HUES48 (cell line): Measurements from ENCODE around the gene TXLNA.

Experiments
- H3K27ac ChIP-seq: one replicate; pipeline ENCODE4 v1.7.0; 2013; ENCODE audit warnings: low read depth, low read length, inconsistent platforms
- H3K27me3 ChIP-seq: 2 replicates; pipeline ENCODE4 v1.6.1; 2013; ENCODE audit warnings: mild to moderate bottlenecking, low read length; ENCODE audit not compliant: control insufficient read depth, insufficient read depth
- H3K36me3 ChIP-seq: 2 replicates; pipeline ENCODE4 v1.6.1; 2013; ENCODE audit warnings: low read length; ENCODE audit not compliant: control insufficient read depth, insufficient read depth
- H3K4me1 ChIP-seq: 2 replicates; pipeline ENCODE4 v1.6.1; 2013; ENCODE audit warnings: mild to moderate bottlenecking, low read length; ENCODE audit not compliant: control insufficient read depth, insufficient read depth
- H3K4me3 ChIP-seq: 2 replicates; pipeline ENCODE4 v1.5.1; 2013; ENCODE audit warnings: mild to moderate bottlenecking, low read depth, low read length
- H3K9ac ChIP-seq: 2 replicates; pipeline ENCODE4 v1.6.1; 2013; ENCODE audit warnings: mild to moderate bottlenecking, low read depth, low read length, moderate library complexity
- H3K9me3 ChIP-seq: 2 replicates; pipeline ENCODE4 v1.6.1; 2013; ENCODE audit warnings: low read length; ENCODE audit not compliant: control insufficient read depth, insufficient read depth

TXLNA gene

DNA sequence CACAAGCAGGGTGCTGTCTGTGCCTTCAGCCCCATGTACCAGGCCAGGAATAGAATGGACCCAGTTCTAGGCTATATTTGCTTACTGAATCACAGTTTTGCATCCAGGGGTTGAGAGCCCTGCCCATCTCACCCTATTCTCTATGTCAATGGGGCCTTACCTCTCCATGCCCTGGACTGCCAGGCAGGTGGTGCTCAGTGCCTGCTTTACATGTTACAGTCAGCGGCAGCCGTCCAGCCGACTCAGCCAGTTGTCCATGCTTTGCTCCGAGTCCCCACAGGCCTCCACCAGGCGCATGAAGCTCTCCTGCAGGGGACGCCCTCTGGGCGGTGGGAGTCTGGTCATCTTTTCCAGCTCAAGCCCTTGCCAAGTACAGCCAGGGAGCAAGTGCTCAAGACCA is 55.3 kb downstream of the TXLNA start:
- Histone ChIP-seq H3K4me3 (no peak overlapping the region), H3K27me3 (no peaks in the 10 kb centered on the region), H3K9me3 (no peaks in the 10 kb centered on the region), H3K9ac (no peak overlapping the region), H3K4me1 (peaks cover 8% of the 10 kb centered on the region), H3K36me3 (peaks cover 41% of the 10 kb centered on the region), H3K27ac (no peak overlapping the region)

DNA sequence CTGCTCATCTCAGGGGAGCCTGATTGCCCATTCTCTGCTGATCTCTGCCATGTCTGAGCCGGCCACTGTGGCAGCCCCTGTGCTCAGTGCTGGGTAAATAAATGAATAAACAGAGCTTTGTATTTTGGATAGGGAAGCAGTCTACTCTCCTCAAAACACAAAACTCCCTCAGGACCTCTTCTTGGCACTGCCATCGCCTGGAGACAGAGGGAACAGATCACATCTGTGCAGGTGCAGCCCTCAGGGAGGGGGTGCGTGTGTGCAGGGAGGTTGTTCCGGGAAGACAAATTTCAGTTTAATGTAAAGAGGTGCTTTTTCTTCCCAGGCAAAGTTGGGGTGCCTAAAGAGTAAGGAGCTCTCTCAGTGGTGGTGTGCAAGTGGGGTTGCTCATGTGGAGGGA is 59.9 kb downstream of the TXLNA start:
- Histone ChIP-seq H3K9ac (peak overlapping the region; percentile 80), H3K27me3 (no peaks in the 10 kb centered on the region), H3K36me3 (peaks cover 7% of the 10 kb centered on the region), H3K27ac (peak overlapping the region; percentile 89), H3K4me3 (peak overlapping the region; percentile 86), H3K4me1 (peaks cover 10% of the 10 kb centered on the region), H3K9me3 (no peaks in the 10 kb centered on the region)

DNA sequence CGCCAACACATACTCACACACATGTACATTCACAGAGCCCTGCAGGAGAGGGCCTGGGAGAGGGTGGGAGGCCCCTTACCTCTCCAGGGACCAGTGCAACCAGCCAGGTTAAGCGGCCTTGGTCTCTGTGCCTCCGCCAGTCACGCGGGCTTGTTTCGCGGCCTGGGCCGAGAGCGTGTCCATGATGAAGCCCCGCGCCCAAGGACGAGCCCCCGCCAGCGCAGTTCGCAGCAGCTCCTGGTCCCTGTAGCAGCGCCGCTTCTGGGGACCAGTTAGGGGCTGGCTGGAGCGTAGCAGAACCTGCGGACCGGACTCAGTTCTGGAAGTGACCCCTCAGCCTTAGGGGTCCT is 60.3 kb downstream of the TXLNA start:
- Histone ChIP-seq H3K27ac (peak overlapping the region; percentile 89), H3K4me1 (peaks cover 10% of the 10 kb centered on the region), H3K9me3 (no peaks in the 10 kb centered on the region), H3K4me3 (peak overlapping the region; percentile 86), H3K36me3 (peaks cover 2% of the 10 kb centered on the region), H3K9ac (peak overlapping the region; percentile 80), H3K27me3 (no peaks in the 10 kb centered on the region)

DNA sequence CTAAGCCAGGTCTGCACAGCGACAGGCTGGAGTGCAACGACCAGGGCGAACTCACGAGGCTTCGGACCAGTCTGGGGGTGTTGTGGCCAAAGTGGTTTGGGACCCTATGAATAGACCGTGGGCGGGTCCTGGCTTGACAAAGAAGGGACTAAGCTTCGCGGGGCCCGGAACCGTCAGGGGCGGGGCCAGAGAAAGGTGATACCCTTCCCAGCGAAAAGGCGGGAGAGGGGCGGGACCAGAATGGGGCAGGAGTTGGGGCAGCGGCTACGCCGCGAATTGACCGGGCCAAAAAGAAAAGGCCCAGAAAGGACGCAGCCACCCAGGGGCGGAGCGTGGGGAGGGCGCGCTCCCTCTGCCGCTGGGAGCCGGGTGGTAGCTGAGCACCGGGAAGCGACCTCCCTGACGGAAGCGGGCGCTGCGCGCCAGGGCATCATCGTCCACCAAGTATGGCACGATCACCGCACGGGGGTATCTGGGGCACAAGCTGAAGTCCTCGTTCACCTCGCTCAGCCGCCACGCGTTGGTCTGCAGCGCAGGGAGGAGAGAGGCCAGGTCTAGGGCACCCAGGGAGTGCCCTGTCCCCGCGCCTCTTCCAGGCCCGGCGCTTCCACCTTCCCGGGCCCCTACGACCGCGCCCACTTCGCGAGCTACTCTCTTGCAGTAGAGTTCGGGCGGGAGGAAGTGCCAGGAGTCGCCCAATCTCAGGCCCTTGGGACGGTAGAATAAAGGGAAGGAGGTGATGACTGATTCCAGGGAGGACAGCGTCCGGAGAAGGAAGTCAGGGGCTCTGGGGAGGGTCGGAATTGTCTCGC is 60.9 kb downstream of the TXLNA start:
- H3K9me3 ChIP-seq, result no peaks in the 10 kb centered on the region
- peaks cover 10% of the 10 kb centered on the region for H3K4me1 ChIP-seq
- H3K36me3 ChIP-seq, result no peaks in the 10 kb centered on the region
- H3K4me3 ChIP-seq, result peak overlapping the region; percentile 86
- peak overlapping the region; percentile 80 for H3K9ac ChIP-seq
- H3K27me3 ChIP-seq, result no peaks in the 10 kb centered on the region
- peak overlapping the region; percentile 89 for H3K27ac ChIP-seq

DNA sequence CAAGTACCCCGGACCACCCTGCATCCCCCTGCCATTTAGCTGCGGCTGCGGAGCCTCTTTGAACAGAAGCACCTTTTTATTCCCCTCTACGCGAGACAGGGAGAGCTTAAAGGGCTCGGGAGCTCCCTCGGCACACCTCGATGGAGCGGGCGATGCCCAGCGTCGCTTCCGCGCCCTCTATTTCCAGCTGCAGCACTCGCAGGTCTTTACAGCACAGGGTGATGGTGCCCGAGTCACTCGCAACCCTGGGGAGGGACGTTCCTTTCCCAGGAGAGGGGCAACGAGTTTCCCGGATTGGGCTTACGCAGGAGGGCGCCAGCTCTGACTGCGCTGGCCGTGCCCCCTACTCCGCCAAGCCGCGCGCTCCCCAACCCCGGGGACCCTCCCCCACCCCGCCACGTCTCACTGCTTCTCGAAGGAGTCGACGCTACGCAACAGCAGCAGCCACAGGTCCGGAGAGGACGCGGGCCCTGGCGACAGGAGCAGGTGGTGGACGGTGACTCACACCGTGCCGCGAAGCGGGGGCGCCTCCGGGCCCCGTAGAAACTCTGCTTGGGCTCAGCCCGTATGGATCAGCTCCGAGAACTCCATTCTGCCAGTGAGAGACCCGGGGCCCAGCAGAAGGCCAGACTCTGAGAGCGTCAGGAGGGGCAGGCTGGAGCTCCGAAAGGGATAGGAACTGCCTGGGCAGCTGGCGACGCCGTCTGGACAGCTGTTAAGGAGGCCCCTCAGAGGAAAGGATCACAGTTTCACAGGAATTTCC is 61.7 kb downstream of the TXLNA start:
- Histone ChIP-seq H3K27ac (peak overlapping the region; percentile 89), H3K9me3 (no peaks in the 10 kb centered on the region), H3K36me3 (no peaks in the 10 kb centered on the region), H3K4me1 (peaks cover 10% of the 10 kb centered on the region), H3K9ac (peak overlapping the region; percentile 31), H3K27me3 (no peaks in the 10 kb centered on the region), H3K4me3 (peak overlapping the region; percentile 86)

DNA sequence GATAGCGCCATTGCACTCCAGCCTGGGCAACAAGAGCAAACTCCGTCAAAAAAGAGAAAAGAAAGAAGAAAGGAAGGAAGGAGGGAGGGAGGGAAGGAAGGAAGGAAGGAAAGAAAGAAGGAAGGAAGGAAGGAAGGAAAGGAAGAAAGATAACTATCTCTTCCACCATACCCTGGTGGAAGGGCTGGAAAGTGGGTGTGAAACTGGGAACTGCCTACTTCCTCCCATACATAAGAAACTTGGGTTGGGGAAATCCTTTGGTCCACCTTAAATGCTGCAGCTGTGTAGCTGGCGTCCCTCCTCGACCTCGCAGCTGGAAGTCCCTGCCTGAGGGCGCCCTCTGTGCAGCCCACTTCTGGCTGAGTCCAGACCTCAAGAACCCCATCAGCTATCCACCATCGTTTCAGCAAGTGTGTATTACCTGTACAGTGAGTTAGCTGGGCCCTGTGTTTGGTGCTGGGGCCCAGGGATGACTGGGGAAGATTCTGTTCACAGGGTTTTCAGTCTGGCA is 62.9 kb downstream of the TXLNA start:
- H3K36me3 ChIP-seq, result no peaks in the 10 kb centered on the region
- no peak overlapping the region for H3K4me3 ChIP-seq
- H3K27ac ChIP-seq, result no peak overlapping the region
- H3K9me3 ChIP-seq, result no peaks in the 10 kb centered on the region
- no peak overlapping the region for H3K9ac ChIP-seq
- peaks cover 10% of the 10 kb centered on the region for H3K4me1 ChIP-seq
- H3K27me3 ChIP-seq, result no peaks in the 10 kb centered on the region

DNA sequence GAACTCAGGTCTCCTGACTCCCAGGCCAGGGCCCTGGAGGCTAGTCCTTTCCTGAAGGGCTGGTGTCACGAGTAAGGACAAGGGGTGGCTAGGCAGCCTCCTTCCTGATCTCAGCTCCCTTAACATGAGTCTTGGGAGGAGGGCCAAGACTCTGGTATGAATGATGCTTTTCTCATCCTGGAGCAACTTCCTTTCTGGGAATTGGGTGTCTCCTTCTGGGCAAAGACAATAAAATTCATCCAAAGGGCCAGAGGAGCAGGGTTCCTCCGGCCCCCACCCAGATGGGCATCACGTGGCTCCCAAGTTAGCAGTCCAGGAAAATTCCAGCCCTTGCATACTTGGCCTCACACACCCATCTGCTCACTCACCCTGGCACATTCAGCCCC is 67.4 kb downstream of the TXLNA start, which contains the start of gene FAM167B:
TSS of gene FAM167B (plus strand) at position 335 of the 386 bp plus-strand sequence. CDS start 200 bp downstream, outside the sequence.
- Histone ChIP-seq H3K27me3 (no peaks in the 10 kb centered on the region), H3K4me1 (peaks cover 19% of the 10 kb centered on the region), H3K36me3 (no peaks in the 10 kb centered on the region), H3K4me3 (no peak within 1 kb of the TSS), H3K9ac (no peak within 1 kb of the TSS), H3K9me3 (no peaks in the 10 kb centered on the region), H3K27ac (no peak within 1 kb of the TSS)

DNA sequence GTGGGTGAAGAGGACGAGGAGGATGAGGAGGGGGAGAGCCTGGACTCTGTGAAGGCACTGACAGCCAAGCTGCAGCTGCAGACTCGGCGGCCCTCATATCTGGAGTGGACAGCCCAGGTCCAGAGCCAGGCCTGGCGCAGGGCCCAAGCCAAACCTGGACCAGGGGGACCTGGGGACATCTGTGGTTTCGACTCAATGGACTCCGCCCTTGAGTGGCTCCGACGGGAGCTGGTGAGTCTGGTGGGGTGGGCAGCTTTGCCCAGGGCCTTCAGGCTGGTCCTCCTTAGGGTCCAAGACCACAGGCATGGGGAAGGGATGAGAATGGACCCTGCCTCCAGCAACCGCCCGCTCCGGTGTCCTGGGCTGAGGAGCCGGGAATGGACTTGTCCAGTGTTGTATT is 68.0 kb downstream of the TXLNA start:
- peaks cover 19% of the 10 kb centered on the region for H3K4me1 ChIP-seq
- no peaks in the 10 kb centered on the region for H3K27me3 ChIP-seq
- H3K4me3 ChIP-seq, result no peak overlapping the region
- H3K9me3 ChIP-seq, result no peaks in the 10 kb centered on the region
- H3K27ac ChIP-seq, result no peak overlapping the region
- H3K36me3 ChIP-seq, result no peaks in the 10 kb centered on the region
- H3K9ac ChIP-seq, result no peak overlapping the region
